ENCODE results near the gene SOX8. TPM values are rescaled to one million over a fixed set of nuclear protein-coding genes. Genes with fewer than 3 reads are reported as not detected.

The SOX8 gene
- total and polyA plus RNA-seq, 10 of the 15 experiments (the other 5 are each of a cell fraction or from before 2014, with no cell fraction given): not detected

GRCh38 chr16:1020091-1020399, 38.5 kb downstream of the SOX8 start:
- ChIA-PET SMC1A (ENCODE audit: uncharacterized antibody, unreplicated experiment) (no interaction called here), POLR2A (no interaction called here), CTCF (no interaction called here), RAD21 (ENCODE audit: unreplicated experiment) (no interaction called here)
- Histone ChIP-seq H2AFZ (ENCODE audit: control insufficient read depth, low read depth, low read length) (no peak overlapping the region), H3K36me3 (ENCODE audit: control insufficient read depth in 2 of 2, insufficient read depth in 2 of 2, low read length in 1 of 2) (no peaks in the 10 kb centered on the region), H3K4me2 (ENCODE audit: control insufficient read depth, insufficient read depth) (no peak overlapping the region), H3K4me1 (ENCODE audit: control insufficient read depth, insufficient read depth, low read length) (no peaks in the 10 kb centered on the region), H3K27me3 (replicated peaks in 1 of 2; ENCODE audit: control insufficient read depth in 2 of 2, insufficient read depth in 2 of 2, low read length in 1 of 2) (no peaks in the 10 kb centered on the region), H3K4me3 (no peak overlapping the region), H4K20me1 (ENCODE audit: control insufficient read depth, insufficient read depth) (no peaks in the 10 kb centered on the region), H3K79me2 (ENCODE audit: control insufficient read depth, insufficient read depth, low read length) (no peaks in the 10 kb centered on the region), H3K9ac (ENCODE audit: control insufficient read depth, insufficient read depth, low read length) (no peak overlapping the region), H3K9me3 (replicated peaks; ENCODE audit: control insufficient read depth, insufficient read depth, low read length) (no peaks in the 10 kb centered on the region), H3K27ac (ENCODE audit: control insufficient read depth, insufficient read depth) (no peak overlapping the region)
- intact Hi-C loops (cut with micrococcal nuclease; ENCODE audit: unreplicated experiment): no loop called here
- BruUV-seq (replicated peaks): no TSS peak
- DNase-seq (ENCODE audit: low read depth, low spot score) (no peak), FAIRE-seq (no peak), ATAC-seq (no peak)
- TF ChIP-seq RUNX3 (IDR thresholded peaks at IDR 0.05; ENCODE audit: low read length) (no peak), MYC (IDR thresholded peaks at IDR 0.05; ENCODE audit: insufficient read depth, insufficient read length, insufficient replicate concordance, low read length, severe bottlenecking) (no peak), CHD2 (IDR thresholded peaks at IDR 0.05; ENCODE audit: borderline replicate concordance, low read depth, low read length) (no peak), MEF2B (IDR thresholded peaks at IDR 0.05; ENCODE audit: partially characterized antibody, poor library complexity, severe bottlenecking) (no peak)
- in situ Hi-C loops (cut with MboI): no loop called here
- WGBS (ENCODE audit: insufficient coverage, insufficient replicate concordance, low lambda C conversion rate, missing lambda C conversion rate): 48% methylated on average over 11 of the region's 11 CpGs

GRCh38 chr16:1020591-1020990, 39.0 kb downstream of the SOX8 start:
- ATAC-seq (no peak), FAIRE-seq (no peak), DNase-seq (ENCODE audit: low read depth, low spot score) (no peak)
- Histone ChIP-seq H3K4me1 (ENCODE audit: control insufficient read depth, insufficient read depth, low read length) (no peaks in the 10 kb centered on the region), H3K9me3 (replicated peaks; ENCODE audit: control insufficient read depth, insufficient read depth, low read length) (no peaks in the 10 kb centered on the region), H3K27ac (ENCODE audit: control insufficient read depth, insufficient read depth) (no peak overlapping the region), H3K4me2 (ENCODE audit: control insufficient read depth, insufficient read depth) (no peak overlapping the region), H3K9ac (ENCODE audit: control insufficient read depth, insufficient read depth, low read length) (no peak overlapping the region), H3K36me3 (ENCODE audit: control insufficient read depth in 2 of 2, insufficient read depth in 2 of 2, low read length in 1 of 2) (no peaks in the 10 kb centered on the region), H3K79me2 (ENCODE audit: control insufficient read depth, insufficient read depth, low read length) (no peaks in the 10 kb centered on the region), H3K27me3 (replicated peaks in 1 of 2; ENCODE audit: control insufficient read depth in 2 of 2, insufficient read depth in 2 of 2, low read length in 1 of 2) (no peaks in the 10 kb centered on the region), H2AFZ (ENCODE audit: control insufficient read depth, low read depth, low read length) (no peak overlapping the region), H3K4me3 (no peak overlapping the region), H4K20me1 (ENCODE audit: control insufficient read depth, insufficient read depth) (no peaks in the 10 kb centered on the region)
- WGBS (ENCODE audit: insufficient coverage, insufficient replicate concordance, low lambda C conversion rate, missing lambda C conversion rate): 56% methylated on average over 8 of the region's 11 CpGs
- in situ Hi-C loops (cut with MboI) (no loop called here), intact Hi-C loops (cut with micrococcal nuclease; ENCODE audit: unreplicated experiment) (no loop called here)
- TF ChIP-seq TCF12 (IDR thresholded peaks at IDR 0.05; ENCODE audit: low read depth, low read length): no peak
- no peak for TF ChIP-seq ATF3 (IDR thresholded peaks at IDR 0.05; ENCODE audit: borderline replicate concordance, extremely low read depth, low read depth, low read length)
- ChIA-PET RAD21 (ENCODE audit: unreplicated experiment) (no interaction called here), SMC1A (ENCODE audit: uncharacterized antibody, unreplicated experiment) (no interaction called here), CTCF (no interaction called here), POLR2A (no interaction called here)
- no TSS peak for BruUV-seq (replicated peaks)

All from GM12878 (cell line).